HG03565 (cell line): ENCODE data around the gene SLC2A9.

ENCODE experiments used
- ATAC-seq: cut with Tn5 transposase; IDR thresholded peaks from one replicate; pipeline ENCODE4 v1.9.1; 2021; ENCODE audit warnings: mild to moderate bottlenecking, moderate library complexity; ENCODE audit not compliant: unreplicated experiment

SLC2A9 gene

DNA sequence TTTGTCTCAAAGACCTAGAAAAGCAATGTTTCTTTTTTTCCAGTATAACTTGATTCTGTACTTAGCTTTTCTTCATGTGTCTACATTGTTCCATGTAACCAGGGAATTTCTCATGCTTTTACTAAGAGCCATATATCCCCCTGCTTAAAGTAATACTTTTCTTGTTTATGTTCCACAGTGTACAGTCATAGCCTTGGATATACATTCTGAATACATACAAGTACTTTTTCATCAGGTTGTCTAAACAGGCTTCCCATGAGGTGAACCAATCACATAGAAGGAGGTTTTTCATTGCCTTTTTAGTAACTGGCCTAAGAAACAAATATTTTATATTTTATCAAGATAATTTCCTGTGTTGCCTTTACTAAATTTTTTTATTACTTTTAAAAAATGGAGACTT, 52.8 kb downstream of the SLC2A9 start:
- ATAC-seq = no peak

DNA sequence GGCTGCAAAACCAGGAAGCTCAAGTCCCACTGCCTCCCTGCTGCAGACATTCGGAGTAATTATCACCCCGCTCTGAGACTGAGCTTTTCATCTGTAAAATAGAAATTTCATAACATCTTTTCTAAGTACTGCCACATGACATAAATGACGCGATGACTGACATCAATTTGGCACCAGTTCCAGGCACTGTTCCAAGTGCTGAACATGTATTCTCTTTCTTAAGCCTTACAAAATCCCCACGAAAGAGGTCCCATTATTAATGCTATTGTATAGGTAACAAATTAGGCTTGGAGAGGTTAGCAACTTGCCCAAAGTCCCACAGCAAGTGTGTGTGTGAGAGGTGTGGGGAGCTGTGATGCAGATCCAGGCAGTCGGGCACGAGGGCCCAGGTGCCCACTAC, 56.4 kb downstream of the SLC2A9 start:
- ATAC-seq = no peak

DNA sequence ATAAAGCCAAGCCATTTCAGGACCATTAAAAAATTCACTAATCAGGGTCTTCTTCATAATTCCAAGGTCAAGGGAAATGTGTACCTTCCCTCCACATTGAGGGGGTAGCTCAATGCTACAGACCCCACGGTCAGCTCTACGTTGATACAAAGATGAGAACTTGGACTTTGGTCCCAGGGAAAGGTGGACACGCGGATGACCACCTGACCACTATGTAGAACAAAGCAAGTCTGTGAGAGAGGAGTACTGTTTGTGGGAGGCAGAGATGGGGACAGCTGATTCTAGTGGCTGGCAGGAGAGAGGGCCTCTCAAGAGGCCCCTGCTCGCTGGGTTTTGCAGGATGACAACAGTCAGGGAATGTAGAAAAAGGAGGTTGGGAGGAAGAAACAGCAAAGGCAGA, 58.0 kb downstream of the SLC2A9 start:
- ATAC-seq = no peak

DNA sequence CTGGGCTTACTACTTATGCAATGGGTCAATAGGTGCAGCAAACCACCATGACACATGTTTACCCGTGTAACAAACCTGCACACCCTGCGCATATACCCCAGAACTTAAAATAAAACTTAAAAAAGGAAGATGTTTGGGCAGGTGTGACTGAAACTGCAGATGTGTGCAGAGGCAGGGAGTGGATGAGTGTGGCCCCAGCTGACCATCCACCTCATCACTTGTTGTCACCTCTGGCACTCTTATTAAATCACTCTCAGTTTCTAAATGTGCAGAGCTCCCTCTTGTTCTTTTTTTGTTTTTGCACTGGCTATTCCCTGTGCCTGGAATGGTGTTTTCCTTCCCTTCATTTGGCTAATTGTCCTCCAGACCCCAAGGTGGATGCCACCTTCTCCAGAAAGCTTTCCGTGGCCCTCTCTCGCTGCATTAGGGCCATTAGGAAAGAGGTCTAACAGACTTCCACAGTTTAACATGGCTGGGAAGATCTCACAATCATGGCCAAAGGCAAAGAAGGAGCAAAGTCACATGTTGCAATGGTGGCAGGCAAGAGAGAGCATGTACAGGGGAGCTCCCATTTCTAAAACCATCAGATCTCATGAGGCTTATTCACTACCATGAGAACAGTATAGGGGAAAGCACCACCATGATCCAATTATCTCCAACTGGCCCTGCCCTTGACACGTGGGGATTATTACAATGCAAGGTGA, 58.5 kb downstream of the SLC2A9 start:
- no peak for ATAC-seq

DNA sequence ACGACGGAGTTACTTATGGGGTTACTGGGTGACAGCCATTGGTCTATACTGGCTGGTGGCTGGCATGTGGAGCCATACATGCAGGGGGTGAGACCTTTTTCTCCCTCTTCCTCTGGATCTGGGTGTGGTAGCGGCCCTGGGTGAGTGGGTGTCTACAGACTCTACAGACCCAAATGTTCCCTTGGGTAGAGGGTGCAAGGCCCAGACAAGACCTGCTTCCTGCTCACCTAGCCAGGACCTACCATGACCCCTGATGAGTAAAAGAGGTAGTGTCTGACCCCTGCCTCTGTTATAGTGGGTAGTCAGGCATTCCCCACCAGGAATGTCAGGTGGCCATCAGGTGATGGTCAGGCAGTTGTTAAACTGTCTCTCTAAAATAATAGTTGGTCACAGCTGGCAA, 66.8 kb downstream of the SLC2A9 start:
- no peak for ATAC-seq

DNA sequence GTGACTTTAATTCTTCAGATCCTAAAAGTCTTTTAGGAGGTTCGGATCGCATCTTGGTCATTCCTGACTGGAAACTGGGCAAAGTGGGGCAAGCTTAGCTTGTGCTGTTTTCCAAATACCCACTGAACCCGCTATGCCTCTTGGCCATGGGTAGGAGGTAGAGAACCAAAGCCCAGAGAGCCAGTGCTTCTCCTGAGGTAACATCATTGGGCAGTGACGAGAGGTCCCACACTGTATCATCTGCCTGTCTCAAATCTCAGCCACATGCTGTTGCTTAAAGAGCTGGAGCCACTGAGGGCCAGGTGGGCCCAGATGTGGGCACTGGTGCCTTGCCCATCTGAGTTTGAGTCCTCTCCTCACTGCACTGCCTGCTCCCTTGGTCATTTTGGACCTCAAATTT, 68.2 kb downstream of the SLC2A9 start:
- no peak for ATAC-seq

DNA sequence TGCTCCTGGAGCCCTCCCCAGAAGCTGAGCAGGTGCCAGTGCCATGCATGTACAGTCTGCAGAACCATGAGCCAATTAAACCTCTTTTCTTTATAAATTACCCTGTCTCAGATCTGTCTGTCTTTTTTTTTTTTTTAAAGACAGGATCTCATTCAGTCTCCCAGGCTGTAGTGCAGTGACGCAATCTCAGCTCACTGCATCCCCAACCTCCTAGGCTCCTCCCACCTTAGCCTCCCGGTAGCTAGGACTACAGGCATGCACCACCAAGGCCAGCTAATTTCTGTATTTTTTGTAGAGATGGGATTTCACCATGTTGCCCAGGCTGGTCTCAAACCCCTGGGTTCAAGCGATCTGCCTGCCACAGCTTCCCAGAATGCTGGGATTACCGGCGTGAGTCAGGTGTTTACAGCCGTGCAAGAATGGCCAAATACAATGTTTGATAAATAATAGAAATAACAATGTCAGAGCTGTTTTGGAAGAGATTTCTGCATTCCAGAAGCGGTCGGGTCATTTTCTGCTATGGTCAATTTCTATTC, 68.8 kb downstream of the SLC2A9 start:
- ATAC-seq = no peak

DNA sequence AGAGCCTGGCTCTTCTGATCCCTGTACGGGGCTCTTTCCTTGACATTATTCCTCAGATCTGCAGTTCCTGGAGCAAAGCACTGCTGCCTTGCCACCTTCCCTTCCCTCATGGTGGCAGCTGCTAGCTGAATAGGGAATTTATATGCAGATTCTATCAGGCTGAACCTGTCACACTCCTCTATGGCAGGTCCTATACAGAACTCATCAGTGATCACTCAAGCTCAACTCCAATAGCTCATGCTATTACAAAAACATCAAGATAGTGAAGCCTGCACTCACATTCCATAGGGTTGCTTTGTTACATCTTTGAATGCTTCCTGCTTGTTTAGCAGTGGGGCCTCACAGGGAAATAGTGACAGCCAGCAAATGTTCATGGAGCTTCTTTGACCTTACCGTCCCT, 71.7 kb downstream of the SLC2A9 start:
- no peak for ATAC-seq

DNA sequence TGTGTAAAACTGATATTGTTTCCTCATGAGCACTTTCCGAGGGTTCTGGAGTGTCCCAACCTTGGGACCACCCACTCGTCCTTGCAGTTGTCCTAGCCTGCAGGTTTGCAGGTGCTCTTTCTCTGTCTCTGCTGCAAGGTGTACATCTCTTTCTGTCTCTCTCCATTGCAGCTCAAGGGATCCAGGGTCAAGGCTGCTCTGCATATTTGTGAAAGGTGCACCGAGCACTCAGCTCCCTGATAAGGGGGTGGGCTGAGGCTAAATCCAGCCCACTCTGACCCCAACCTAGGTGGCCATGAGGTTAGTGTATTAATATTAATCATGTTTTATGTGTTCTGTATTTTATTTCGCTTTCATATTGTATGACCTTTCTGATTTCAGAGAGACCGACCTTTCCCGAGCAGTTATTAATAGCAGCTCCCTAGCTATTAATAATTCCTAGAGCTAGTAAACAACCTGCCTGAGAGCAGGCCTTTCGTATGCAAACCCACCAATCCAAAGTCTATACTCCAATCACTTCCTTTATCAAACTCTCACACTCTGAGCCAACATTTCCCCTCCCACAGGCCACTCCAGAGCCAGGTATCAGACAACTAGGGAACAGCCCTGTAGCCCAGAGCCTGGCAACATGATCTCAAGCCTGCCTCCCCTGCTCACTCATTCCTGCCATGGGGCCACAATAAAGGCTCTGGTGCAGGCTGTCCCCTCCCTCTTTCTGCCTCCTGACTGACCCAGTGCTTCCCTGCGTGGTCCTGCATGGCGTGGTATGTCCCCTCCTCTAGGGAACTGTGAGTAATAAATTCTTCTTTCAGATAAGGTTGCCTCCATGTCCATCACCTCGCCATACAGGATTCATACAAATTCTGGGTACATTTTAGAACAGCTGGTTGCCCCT, 73.9 kb downstream of the SLC2A9 start:
- ATAC-seq = no peak

DNA sequence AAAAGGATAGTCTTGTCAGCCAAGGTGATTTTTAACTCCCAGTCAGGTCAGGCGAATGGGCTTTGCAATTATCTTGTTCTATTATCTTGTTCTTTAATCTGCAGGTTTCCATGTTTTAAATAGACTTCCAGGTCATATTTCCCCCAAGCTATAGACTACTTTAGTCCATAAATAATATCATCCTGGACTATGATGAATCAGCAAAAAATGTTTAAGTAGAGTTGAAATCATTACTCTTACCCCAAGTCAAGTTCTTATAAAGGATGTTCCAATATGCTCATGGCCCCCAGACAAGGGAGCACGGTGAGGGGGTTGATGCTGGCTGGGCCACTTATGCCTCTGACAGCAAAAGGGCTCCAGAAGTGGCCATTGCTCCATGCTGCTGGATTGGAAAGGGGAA, 75.1 kb downstream of the SLC2A9 start:
- ATAC-seq = no peak

DNA sequence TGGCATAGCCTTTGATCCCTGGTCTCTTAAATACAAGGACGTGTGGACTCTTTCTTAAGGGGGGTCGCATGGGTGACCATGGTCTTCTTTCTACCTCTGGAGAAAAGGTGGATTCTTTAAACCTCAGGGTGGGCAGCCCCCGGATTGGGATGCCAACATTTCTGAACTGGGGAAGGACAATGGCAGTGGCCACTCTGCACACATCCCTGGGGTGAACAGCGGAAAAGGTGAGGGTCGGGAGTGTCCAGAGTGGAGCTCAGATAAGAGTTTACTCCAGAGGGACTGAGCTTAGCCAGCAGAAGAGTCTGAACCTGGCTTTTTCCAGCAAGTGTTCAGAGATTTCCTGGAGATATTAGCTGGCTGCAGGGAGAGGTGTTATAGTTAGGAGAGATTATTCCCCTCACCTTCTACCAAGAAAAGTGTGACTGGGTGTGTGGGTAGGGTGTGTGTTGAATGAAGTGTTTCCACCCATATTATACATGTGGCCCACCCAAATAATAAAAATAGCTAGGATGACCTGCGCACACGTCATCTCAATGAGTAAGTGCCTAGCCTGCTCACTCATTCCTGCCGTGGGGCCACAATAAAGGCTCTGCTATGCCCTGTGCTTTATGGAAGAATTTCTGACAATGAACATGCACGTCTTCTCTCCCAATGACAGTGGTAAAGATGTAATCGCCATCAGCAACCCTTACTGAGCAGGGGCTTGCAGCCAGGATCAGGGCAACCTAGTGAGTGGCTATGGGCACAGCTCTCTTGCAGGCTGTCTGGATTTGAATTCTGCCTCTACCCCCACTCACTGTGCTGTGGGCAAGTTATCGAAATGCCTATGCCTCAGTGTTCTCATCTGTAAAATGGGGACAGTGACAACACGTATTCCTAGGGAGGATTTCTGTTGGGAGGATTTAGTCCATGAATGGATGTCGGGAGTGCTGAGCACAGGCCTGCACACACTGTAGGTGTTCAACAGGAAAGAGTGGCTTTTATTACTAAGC, 76.6 kb downstream of the SLC2A9 start:
- ATAC-seq = no peak

DNA sequence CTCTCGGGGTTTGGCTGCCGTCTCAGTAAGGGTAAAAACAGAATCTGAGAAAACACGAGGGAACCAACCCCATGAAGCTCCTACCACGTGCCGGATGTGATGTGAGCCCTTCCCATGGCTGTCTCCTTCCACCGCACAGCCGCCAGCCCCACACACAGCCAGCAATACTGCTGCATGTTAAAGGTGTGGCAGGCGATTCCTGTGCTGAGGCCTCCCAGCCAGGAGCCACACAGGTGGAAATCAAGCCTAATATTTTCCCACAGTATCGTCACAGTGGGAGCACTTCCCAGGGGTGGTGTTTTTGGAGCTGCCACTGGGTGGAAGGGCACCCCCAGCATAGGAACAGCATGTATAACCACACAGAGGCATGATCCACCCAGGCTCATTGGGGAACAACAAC, 77.5 kb downstream of the SLC2A9 start:
- ATAC-seq = no peak

DNA sequence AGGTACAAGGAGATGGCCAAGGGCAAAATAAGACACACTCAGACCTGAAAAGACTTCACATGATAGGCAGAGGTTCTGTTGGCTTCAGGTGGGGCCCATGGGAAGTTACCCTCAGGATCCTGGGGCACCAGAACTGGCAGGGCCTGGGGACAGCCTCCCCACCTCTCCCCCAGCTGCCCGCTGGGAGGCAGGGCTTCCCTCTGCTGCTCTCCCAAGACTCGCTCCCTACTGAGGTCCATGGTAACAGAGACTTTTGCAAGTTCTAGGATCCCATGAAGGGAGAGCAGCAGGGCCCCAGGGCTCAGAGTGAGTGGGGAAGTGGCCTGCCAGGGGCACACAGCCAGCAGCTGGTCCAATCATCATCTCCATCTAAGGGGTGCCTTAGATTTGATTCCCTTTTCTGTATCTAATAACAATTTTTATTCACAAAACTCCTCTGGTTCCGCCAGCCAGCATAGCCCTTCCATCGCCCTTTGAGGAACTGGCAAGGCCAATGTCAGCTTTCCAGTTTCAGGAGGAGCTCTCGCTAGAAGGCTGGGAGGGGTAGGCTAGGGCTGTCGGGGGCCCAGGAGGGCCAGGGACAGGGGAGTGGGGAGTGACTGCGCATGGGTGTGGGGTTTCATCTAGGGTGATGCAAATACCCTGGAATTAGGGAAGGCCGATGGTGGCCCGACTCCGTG, 78.2 kb downstream of the SLC2A9 start:
- ATAC-seq = no peak

DNA sequence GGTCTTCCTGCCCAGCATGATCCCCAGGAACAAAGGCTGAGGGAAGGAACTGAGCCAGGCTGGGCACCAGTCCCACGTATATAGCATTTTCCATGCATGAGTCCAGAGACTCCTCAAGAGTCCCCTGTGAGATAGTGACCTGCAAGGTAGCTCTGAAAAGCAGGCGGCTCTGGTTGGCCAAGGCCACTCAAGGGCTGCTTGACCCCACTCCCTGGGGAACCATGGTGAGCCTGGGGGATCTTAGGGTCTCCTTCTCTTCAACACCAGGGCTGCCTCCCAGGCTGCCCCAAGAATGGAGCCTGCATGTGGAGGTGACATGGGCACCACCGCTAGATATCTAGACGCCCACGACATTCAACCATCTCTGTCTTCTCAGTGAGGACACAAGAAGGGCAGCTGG, 79.2 kb downstream of the SLC2A9 start:
- no peak for ATAC-seq

DNA sequence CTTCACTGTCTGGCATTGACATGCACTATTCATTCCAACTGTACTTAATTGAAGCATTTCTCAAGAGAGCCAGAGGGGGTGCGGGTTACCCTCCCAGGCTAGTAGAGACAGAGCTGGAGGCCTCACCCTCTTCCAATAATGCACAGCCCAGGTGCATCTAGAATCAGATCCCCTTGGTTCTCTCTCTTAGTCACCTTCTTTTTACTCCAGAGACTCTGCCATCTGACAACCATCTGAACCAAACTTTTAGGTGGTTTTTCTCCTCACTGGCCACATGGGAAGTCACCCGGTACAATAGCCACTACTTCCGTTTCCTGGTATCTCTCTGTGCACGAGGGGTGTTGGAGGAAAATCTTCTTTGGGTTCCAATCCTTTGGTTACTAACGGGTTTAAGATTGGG, 81.3 kb downstream of the SLC2A9 start:
- ATAC-seq = no peak

DNA sequence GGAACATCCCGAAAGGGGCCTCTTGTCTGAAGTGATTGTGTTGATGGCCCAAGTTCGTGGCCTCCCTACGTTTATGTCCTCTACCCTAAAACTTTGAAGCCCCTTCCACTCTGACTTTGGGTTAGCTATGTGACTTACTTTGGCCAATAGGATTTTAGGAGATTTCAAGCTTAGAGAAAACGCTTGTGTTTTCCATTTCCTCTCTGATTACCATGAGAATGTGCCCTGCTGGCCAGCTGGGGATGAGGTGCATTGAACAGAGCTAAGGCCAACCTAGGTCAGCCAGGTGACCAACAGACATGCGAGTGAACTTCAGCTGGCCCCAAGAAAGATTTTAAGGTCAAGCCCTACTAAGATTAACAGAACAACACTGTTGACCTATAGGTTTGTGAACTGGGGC, 82.4 kb downstream of the SLC2A9 start:
- no peak for ATAC-seq

DNA sequence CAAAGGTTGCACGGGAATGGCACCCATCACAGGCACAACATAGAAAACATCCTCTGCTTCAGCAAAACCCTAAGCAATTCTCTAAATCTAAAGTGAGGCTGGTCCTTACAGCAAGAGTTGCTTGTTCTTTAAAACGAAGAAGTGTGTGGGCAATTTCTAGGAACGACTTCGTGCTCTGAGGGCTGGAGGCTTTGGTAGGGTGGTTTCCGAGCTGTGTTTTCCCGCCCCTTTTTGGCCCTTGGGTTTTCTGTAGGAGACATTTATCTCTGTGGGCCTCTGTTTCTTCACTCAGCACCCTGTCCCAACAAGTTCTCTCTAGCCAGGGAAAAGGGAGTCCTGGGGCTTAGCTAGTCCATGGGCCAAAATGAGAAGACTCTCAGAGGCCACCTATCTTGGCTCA, 84.2 kb downstream of the SLC2A9 start:
- ATAC-seq = no peak

DNA sequence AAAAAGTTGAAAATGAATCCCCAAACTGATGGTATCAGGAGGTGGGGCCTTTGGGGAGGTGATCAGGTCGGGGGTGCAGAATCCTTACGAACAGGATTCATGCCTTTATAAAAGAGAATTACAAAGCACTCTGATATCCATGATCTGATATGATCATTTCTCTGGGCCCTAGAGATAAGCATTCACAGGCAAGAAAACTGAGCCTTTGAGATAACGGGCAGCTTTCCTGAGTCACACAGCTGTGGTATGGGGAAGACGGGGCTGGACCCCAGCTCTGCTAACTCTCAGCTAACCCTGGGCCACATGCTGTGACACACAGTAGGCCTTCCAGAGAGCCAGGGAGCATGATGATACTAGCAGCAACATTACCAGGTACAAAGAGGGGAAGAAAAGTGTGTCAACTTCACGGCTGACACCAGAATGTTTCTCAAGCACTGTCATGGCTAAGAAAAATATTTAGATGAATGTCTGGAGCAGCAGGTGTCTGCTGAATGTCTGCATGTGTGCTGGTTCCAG, 85.1 kb downstream of the SLC2A9 start:
- ATAC-seq = no peak

DNA sequence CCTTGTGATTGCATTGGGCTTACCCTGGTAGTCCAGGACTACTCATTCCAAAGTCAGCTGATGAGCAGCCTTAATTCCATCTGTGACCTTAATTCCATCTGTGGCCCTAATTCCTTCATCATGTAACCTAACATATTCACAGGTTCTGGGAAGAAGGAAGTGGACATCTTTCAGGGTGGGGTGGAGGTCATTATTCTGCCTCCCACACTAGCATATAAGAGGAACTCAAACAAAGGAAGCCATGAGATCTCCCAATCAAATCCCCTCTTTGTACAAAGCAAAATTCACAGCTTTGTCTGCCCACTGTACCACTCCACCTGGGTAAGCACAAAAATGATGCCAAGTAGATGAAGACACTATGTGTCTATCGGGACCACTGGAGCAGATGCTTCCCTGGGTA, 87.3 kb downstream of the SLC2A9 start:
- ATAC-seq = no peak

DNA sequence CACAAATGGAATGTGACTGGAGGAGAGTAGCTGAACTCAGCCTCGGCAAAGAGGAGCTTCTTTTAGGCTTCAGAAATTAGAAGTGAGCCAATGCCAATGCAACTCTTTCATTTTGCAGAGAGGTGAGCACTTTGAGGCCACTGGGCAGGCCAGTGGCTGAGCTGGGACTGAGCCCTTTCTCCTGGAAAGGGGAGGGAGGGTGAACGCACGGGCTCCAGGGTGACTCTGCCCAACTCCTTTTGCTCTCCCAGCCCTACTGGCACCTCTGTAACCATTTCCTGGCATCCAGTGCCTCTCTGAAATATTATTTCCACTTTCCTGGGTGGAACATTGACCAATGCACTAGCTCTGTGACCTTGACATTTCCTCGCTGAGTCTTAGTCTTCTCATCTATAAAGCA, 88.1 kb downstream of the SLC2A9 start:
- no peak for ATAC-seq
